H9 (cell line): ENCODE results near the gene BCAS1. TPM values are rescaled to one million over a fixed set of nuclear protein-coding genes. Genes with fewer than 3 reads are reported as not detected.

Experiments
- DNase-seq: peaks from one replicate; pipeline ENCODE4 v3.0.0-alpha.2; 2017
- H2AFZ ChIP-seq: one replicate; pipeline ENCODE4 v1.6.1; 2013; ENCODE audit warnings: mild to moderate bottlenecking, low read length, control low read depth, moderate library complexity
- H2AK5ac ChIP-seq: 2 replicates; pipeline ENCODE4 v1.6.1; 2013; ENCODE audit warnings: low read length, control low read depth, mixed read lengths; ENCODE audit not compliant: insufficient read length
- H2BK120ac ChIP-seq: one replicate; pipeline ENCODE4 v1.6.1; 2013; ENCODE audit warnings: low read depth, mild to moderate bottlenecking, low read length, control low read depth, inconsistent platforms; ENCODE audit not compliant: poor library complexity, severe bottlenecking
- H2BK12ac ChIP-seq: 2 replicates; pipeline ENCODE4 v1.6.1; 2013; ENCODE audit warnings: low read length, control low read depth, mixed read lengths, low read depth; ENCODE audit not compliant: insufficient read length
- H2BK15ac ChIP-seq: 2 replicates; pipeline ENCODE4 v1.6.1; 2013; ENCODE audit warnings: low read depth, low read length, control low read depth
- H2BK20ac ChIP-seq: one replicate; pipeline ENCODE4 v1.6.1; 2013; ENCODE audit warnings: low read depth, mild to moderate bottlenecking, low read length, control low read depth, inconsistent platforms; ENCODE audit not compliant: poor library complexity, severe bottlenecking
- H2BK5ac ChIP-seq: 2 replicates; pipeline ENCODE4 v1.6.1; 2013; ENCODE audit warnings: low read length, control low read depth, mixed read lengths; ENCODE audit not compliant: insufficient read length
- H3K14ac ChIP-seq: 2 replicates; pipeline ENCODE4 v1.6.1; 2013; ENCODE audit warnings: low read length, control low read depth; ENCODE audit not compliant: insufficient read depth
- H3K18ac ChIP-seq: 2 replicates; pipeline ENCODE4 v1.6.1; 2013; ENCODE audit warnings: low read depth, mild to moderate bottlenecking, mixed read lengths, low read length, control low read depth; ENCODE audit not compliant: insufficient read length
- H3K23ac ChIP-seq: 2 replicates; pipeline ENCODE4 v1.6.1; 2013; ENCODE audit warnings: low read length, control low read depth, mixed read lengths, low read depth; ENCODE audit not compliant: insufficient read length
- H3K23me2 ChIP-seq: 2 replicates; pipeline ENCODE4 v1.6.1; 2013; ENCODE audit warnings: low read depth, mild to moderate bottlenecking, mixed read lengths, low read length, control low read depth; ENCODE audit not compliant: insufficient read length, poor library complexity, severe bottlenecking
- H3K27ac ChIP-seq: 2 replicates; pipeline ENCODE4 v1.5.1; 2013; ENCODE audit warnings: low read length, control low read depth, mixed read lengths, low read depth; ENCODE audit not compliant: insufficient read length
- H3K27me3 ChIP-seq: 2 replicates; pipeline ENCODE4 v1.6.1; 2013; ENCODE audit warnings: low read length, control low read depth, inconsistent platforms; ENCODE audit not compliant: insufficient read depth
- H3K4ac ChIP-seq: 2 replicates; pipeline ENCODE4 v1.6.1; 2013; ENCODE audit warnings: low read depth, mild to moderate bottlenecking, control low read depth, inconsistent platforms, low read length, moderate library complexity
- H3K4me1 ChIP-seq: 2 replicates; pipeline ENCODE4 v1.6.1; 2013; ENCODE audit warnings: low read length, control low read depth, inconsistent platforms; ENCODE audit not compliant: insufficient read depth
- H3K4me2 ChIP-seq: 2 replicates; pipeline ENCODE4 v1.6.1; 2013; ENCODE audit warnings: low read length, control low read depth, mixed read lengths; ENCODE audit not compliant: insufficient read length, insufficient read depth
- H3K56ac ChIP-seq: 2 replicates; pipeline ENCODE4 v1.6.1; 2013; ENCODE audit warnings: low read depth, mild to moderate bottlenecking, mixed read lengths, low read length, control low read depth; ENCODE audit not compliant: insufficient read length
- H3K79me1 ChIP-seq: 2 replicates; pipeline ENCODE4 v1.6.1; 2013; ENCODE audit warnings: low read depth, mild to moderate bottlenecking, moderate library complexity, low read length, control low read depth, inconsistent platforms; ENCODE audit not compliant: insufficient read depth, poor library complexity, severe bottlenecking
- H3K79me2 ChIP-seq: 2 replicates; pipeline ENCODE4 v1.6.1; 2013; ENCODE audit warnings: low read length, control low read depth, inconsistent platforms; ENCODE audit not compliant: insufficient read depth
- H3K9ac ChIP-seq: 2 replicates; pipeline ENCODE4 v1.6.1; 2013; ENCODE audit warnings: low read length, control low read depth, mixed read lengths; ENCODE audit not compliant: insufficient read length; ENCODE audit errors: extremely low read depth
- H3K9me3 ChIP-seq: one replicate; pipeline ENCODE4 v1.6.1; 2013; ENCODE audit warnings: low read depth, low read length, inconsistent platforms; ENCODE audit not compliant: control insufficient read depth
- H3T11ph ChIP-seq: one replicate; pipeline ENCODE4 v1.6.1; 2013; ENCODE audit warnings: mild to moderate bottlenecking, low read length, control low read depth, inconsistent platforms
- H4K20me1 ChIP-seq: one replicate; pipeline ENCODE4 v1.6.1; 2013; ENCODE audit not compliant: control insufficient read depth, insufficient read length, insufficient read depth
- H4K5ac ChIP-seq: 2 replicates; pipeline ENCODE4 v1.6.1; 2013; ENCODE audit warnings: low read depth, mild to moderate bottlenecking, mixed read lengths, low read length, control low read depth; ENCODE audit not compliant: insufficient read length
- H4K8ac ChIP-seq: replicated peaks from 2 replicates; pipeline ENCODE4 v1.6.1; 2013; ENCODE audit warnings: low read length, control low read depth, mixed read lengths, low read depth; ENCODE audit not compliant: insufficient read length
- H4K91ac ChIP-seq: 2 replicates; pipeline ENCODE4 v1.6.1; 2013; ENCODE audit warnings: low read depth, mild to moderate bottlenecking, moderate library complexity, mixed read lengths, low read length, control low read depth; ENCODE audit not compliant: insufficient read length
- H3K27ac Mint-ChIP-seq, 3 experiments: 2 replicates in 2 of 3; 3 replicates in 1 of 3; pipeline ENCODE4 v1.8.0; 2020 to 2021; ENCODE audit warnings: mixed read lengths in 3 of 3, mild to moderate bottlenecking in 1 of 3, moderate library complexity in 1 of 3
- H3K27me3 Mint-ChIP-seq: 2 replicates; pipeline ENCODE4 v1.8.0; 2021; ENCODE audit warnings: low read depth, mild to moderate bottlenecking, moderate library complexity, mixed read lengths
- H3K36me3 Mint-ChIP-seq, 3 experiments: 2 replicates in 2 of 3; 3 replicates in 1 of 3; pipeline ENCODE4 v1.8.0; 2020 to 2021; ENCODE audit warnings: low read depth in 3 of 3, mixed read lengths in 3 of 3; ENCODE audit not compliant: insufficient read depth in 1 of 3
- H3K4me1 Mint-ChIP-seq, 2 experiments: 2 replicates each; pipeline ENCODE4 v1.8.0; 2020; ENCODE audit warnings: mixed read lengths in 2 of 2
- H3K4me3 Mint-ChIP-seq, 2 experiments: 2 replicates in 1 of 2; 3 replicates in 1 of 2; pipeline ENCODE4 v1.8.0; 2020 to 2021; ENCODE audit warnings: mild to moderate bottlenecking in 2 of 2, mixed read lengths in 2 of 2, moderate library complexity in 1 of 2
- H3K9me3 Mint-ChIP-seq, 2 experiments: 2 replicates in 1 of 2; 3 replicates in 1 of 2; pipeline ENCODE4 v1.8.0; 2020; ENCODE audit warnings: mild to moderate bottlenecking in 2 of 2, mixed read lengths in 2 of 2, moderate library complexity in 1 of 2
- WGBS: extraction: QIAGEN DNeasy Blood & Tissue Kit; methylation state at CpG from one replicate; pipeline ENCODE4 v1.1.7; 2013; ENCODE audit warnings: missing lambda C conversion rate, low lambda C conversion rate, mixed read lengths; ENCODE audit not compliant: insufficient read length; ENCODE audit errors: extremely low coverage; 5-methylcytosine and 5-hydroxymethylcytosine counted together
- total RNA-seq: library from RNA; stranded (reverse); gene quantifications from 2 replicates; pipeline ENCODE4 v1.2.1, GENCODE V29; 2021
- TF ChIP-seq, protein P1 (sequence below): fragments of 200-600 bp; sonication (generic); conservative IDR thresholded peaks from 3 replicates; pipeline ENCODE4 v1.8.0; 2021; ENCODE audit warnings: antibody characterized with exemption, mild to moderate bottlenecking

BCAS1 gene
- total RNA-seq, 1 experiment from 2014 or later = 0.15 TPM

DNA sequence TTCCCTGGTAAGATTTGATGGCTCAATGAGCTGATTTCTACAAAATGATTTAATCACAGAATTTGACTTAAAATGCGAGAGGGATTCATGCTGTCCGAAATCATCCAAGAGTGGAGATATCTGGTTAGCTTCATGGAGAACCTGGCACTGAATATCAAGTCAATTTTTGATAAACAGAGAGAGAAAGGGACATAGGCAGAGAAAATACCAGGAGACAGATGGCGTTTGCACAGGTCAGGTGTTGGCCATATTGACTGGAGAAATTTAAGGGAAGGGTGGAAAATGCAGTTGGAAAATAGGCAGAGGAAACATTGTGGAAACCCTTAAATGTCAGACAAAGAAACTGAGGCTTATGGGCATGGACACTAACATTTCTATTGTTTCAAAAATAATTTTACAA is 47.0 kb downstream of the BCAS1 start:
- H3T11ph ChIP-seq = no peak overlapping the region
- H3K23me2 ChIP-seq = no peaks in the 10 kb centered on the region
- H3K4me2 ChIP-seq = no peak overlapping the region
- H2BK120ac ChIP-seq = no peak overlapping the region
- no peaks in the 10 kb centered on the region for H3K79me1 ChIP-seq
- H3K9me3 ChIP-seq = no peaks in the 10 kb centered on the region
- TF ChIP-seq, protein P1, sequence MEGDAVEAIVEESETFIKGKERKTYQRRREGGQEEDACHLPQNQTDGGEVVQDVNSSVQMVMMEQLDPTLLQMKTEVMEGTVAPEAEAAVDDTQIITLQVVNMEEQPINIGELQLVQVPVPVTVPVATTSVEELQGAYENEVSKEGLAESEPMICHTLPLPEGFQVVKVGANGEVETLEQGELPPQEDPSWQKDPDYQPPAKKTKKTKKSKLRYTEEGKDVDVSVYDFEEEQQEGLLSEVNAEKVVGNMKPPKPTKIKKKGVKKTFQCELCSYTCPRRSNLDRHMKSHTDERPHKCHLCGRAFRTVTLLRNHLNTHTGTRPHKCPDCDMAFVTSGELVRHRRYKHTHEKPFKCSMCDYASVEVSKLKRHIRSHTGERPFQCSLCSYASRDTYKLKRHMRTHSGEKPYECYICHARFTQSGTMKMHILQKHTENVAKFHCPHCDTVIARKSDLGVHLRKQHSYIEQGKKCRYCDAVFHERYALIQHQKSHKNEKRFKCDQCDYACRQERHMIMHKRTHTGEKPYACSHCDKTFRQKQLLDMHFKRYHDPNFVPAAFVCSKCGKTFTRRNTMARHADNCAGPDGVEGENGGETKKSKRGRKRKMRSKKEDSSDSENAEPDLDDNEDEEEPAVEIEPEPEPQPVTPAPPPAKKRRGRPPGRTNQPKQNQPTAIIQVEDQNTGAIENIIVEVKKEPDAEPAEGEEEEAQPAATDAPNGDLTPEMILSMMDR = no peak
- DNase-seq = no peak
- no peak overlapping the region for H2BK15ac ChIP-seq
- no peak overlapping the region for H3K9ac ChIP-seq
- no peak overlapping the region for H3K27ac ChIP-seq
- no peak overlapping the region for H2BK20ac ChIP-seq
- no peak overlapping the region for H3K23ac ChIP-seq
- Mint-ChIP-seq H3K4me3 (no peak overlapping the region), H3K27ac (no peak overlapping the region), H3K9me3 (no peaks in the 10 kb centered on the region), H3K36me3 (no peaks in the 10 kb centered on the region), H3K27me3 (no peaks in the 10 kb centered on the region), H3K4me1 (peaks cover 16 to 26% of the 10 kb centered on the region in 2 experiments; a peak in 3 of 4 replicates)
- H3K27me3 ChIP-seq = no peaks in the 10 kb centered on the region
- H3K4me1 ChIP-seq = no peaks in the 10 kb centered on the region; the same call in 1 of the 2 replicates
- H2AK5ac ChIP-seq = no peak overlapping the region
- no peak overlapping the region for H4K5ac ChIP-seq
- H2BK12ac ChIP-seq = no peak overlapping the region
- H4K91ac ChIP-seq = no peak overlapping the region
- H3K18ac ChIP-seq = no peak overlapping the region
- H4K8ac ChIP-seq = no peak overlapping the region
- H3K79me2 ChIP-seq = no peaks in the 10 kb centered on the region
- no peak overlapping the region for H2BK5ac ChIP-seq
- no peak overlapping the region for H3K56ac ChIP-seq
- no peak overlapping the region for H2AFZ ChIP-seq
- no CpG with 5 or more reads among the region's 3 CpGs for WGBS
- no peak overlapping the region for H3K4ac ChIP-seq
- H3K14ac ChIP-seq = no peak overlapping the region
- H4K20me1 ChIP-seq = no peaks in the 10 kb centered on the region
